ENCODE measurements around the gene OR6J1. TPM values are rescaled to one million over a fixed set of nuclear protein-coding genes. Genes with fewer than 3 reads are reported as not detected.

The OR6J1 gene
- total RNA-seq, 4 donors from 2014 or later = 0.17 TPM; not detected in 3

GRCh38 chr14:22648506-22648905, 4.4 kb upstream of the OR6J1 start:
- TF ChIP-seq CTCF (IDR thresholded peaks at IDR 0.05; ENCODE audit: low read depth) = no peak

GRCh38 chr14:22646570-22647254, 2.6 kb upstream of the OR6J1 start:
- TF ChIP-seq CTCF (IDR thresholded peaks at IDR 0.05; ENCODE audit: low read depth) = no peak

GRCh38 chr14:22641846-22642245, 2.3 kb downstream of the OR6J1 start:
- no peak for TF ChIP-seq CTCF (IDR thresholded peaks at IDR 0.05; ENCODE audit: low read depth)

GRCh38 chr14:22640192-22640591, 4.0 kb downstream of the OR6J1 start:
- TF ChIP-seq CTCF (IDR thresholded peaks at IDR 0.05; ENCODE audit: low read depth) = no peak

GRCh38 chr14:22634233-22634900, 9.8 kb downstream of the OR6J1 start:
- no peak for TF ChIP-seq CTCF (IDR thresholded peaks at IDR 0.05; ENCODE audit: low read depth)

GRCh38 chr14:22630486-22630885, 13.7 kb downstream of the OR6J1 start:
- no peak for TF ChIP-seq CTCF (IDR thresholded peaks at IDR 0.05; ENCODE audit: low read depth)

- TF ChIP-seq CTCF (IDR thresholded peaks at IDR 0.05; ENCODE audit: low read depth) = no peak
Measured at GRCh38 chr14:22630066-22630465, 14.1 kb downstream of the OR6J1 start.

All from subcutaneous adipose tissue (tissue), 4 donors.